Prostate gland (tissue), 2 donors: ENCODE results near the gene KRTAP10-3. TPM values are rescaled to one million over a fixed set of nuclear protein-coding genes. Genes with fewer than 3 reads are reported as not detected.

Experiments
- DNase-seq: peaks from one replicate; pipeline ENCODE4 v3.0.0-alpha.2; 2019; ENCODE audit warnings: low spot score
- H3K27ac ChIP-seq, 2 donors: fragments of 200-600 bp; sonication (generic); 2 replicates each; pipeline ENCODE4 v1.5.1; 2017 to 2019
- H3K27me3 ChIP-seq: fragments of 200-600 bp; sonication (generic); replicated peaks from 2 replicates; pipeline ENCODE4 v1.5.1; 2019; ENCODE audit not compliant: insufficient read depth
- H3K36me3 ChIP-seq, 2 donors: fragments of 200-600 bp; sonication (generic); 1 replicate in 1 of 2; 2 replicates in 1 of 2; pipeline versions ENCODE4 v1.5.1 to v1.8.1; 2017 to 2019
- H3K4me1 ChIP-seq: fragments of 200-600 bp; sonication (generic); replicated peaks from 2 replicates; pipeline ENCODE4 v1.5.1; 2019
- H3K4me3 ChIP-seq, 2 donors: fragments of 200-600 bp; sonication (generic); 2 replicates each; pipeline ENCODE4 v1.5.1; 2017 to 2019
- H3K9me3 ChIP-seq: fragments of 200-600 bp; sonication (generic); 2 replicates; pipeline ENCODE4 v1.5.1; 2017
- POLR2A ChIP-seq: fragments of 450-650 bp; IDR thresholded peaks from one replicate; pipeline ENCODE4 v1.6.1; 2016; ENCODE audit warnings: antibody characterized with exemption, mild to moderate bottlenecking
- POLR2AphosphoS5 ChIP-seq: sonication (generic); formaldehyde crosslinking; IDR thresholded peaks from one replicate; pipeline ENCODE4 v1.6.1; 2017; ENCODE audit warnings: antibody characterized with exemption
- WGBS: methylation state at CpG from one replicate; pipeline ENCODE4 v1.1.5; 2018; 5-methylcytosine and 5-hydroxymethylcytosine counted together
- intact Hi-C: fragments of 100-400 bp; cut with DNase I; formaldehyde crosslinking; loops from one replicate; pipeline ENCODE4 v1.14.2; 2022
- total RNA-seq, 2 donors: library from RNA; depleted of rRNA; stranded (reverse); fragments of >200 nt; gene quantifications; one replicate each; pipeline ENCODE4 v1.1.0, GENCODE V29; 2016
- TF ChIP-seq, protein P1 (sequence below), 4 experiments: fragments of 200-600 bp in 2 of 4; fragments of 450-650 bp in 2 of 4; sonication (generic) in 2 of 4; IDR thresholded peaks; 1 replicate in 3 of 4; 2 replicates in 1 of 4; pipeline ENCODE4 v1.5.1; 2016 to 2019; ENCODE audit warnings: antibody characterized with exemption in 4 of 4, mild to moderate bottlenecking in 2 of 4, moderate library complexity in 2 of 4

The KRTAP10-3 gene
- total RNA-seq, 2 donors from 2014 or later = not detected

DNA sequence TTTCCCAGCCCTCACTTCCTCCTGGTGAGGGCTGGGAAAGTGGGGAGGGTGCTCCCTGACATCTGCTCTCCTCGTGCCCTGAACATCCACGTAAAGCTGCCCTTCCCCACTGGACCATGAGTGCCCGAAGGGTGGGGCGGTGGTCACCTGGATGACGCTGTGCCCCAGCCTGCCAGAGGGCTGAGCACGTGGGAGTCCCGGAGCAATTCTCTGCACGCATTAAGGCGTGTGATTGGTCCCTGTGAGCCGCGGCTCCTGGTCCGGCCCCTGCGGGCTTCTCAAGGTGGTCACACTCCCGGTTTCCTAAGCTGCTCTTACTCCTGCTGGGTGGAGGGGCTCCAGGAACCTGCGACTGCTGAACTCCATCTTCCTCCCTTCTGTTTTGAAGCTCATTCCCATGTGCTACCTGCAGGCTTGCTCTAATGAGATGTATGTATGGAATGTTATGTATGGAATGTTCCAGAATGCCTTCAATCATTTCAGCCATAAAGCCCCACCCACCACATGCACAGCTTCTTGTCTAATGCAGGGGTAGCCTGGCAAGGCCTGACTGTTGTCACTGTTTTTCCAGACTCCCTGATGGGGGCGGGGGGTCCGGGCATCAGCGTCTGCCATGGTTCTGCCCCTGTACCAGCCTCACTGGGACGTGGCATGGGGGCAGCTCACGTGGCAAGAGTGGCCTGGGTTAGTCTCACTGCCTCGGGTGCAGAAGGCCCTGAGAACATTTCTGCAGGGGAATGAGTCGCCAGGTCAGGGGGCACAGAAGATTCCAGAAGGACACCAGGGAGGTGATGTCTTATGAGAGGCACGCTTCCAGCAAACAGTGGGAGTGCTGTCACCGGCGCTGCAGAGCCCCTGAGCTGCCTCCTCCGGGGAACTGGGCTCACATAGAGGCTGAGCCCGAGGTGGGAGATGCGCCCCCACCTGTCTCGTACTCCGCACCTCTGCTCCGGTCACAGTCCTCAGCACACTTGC is 38.0 kb downstream of the KRTAP10-3 start:
- Histone ChIP-seq H3K9me3 (no peaks in the 10 kb centered on the region), H3K27ac (no peak overlapping the region), H3K27me3 (no peaks in the 10 kb centered on the region), H3K4me3 (no peak overlapping the region), H3K4me1 (no peaks in the 10 kb centered on the region), H3K36me3 (no peaks in the 10 kb centered on the region)
- intact Hi-C loops = no loop called here
- 88% methylated on average over 25 of the region's 31 CpGs for WGBS
- no peak for DNase-seq
- TF ChIP-seq POLR2AphosphoS5 (no peak), POLR2A (no peak)
- TF ChIP-seq, protein P1, sequence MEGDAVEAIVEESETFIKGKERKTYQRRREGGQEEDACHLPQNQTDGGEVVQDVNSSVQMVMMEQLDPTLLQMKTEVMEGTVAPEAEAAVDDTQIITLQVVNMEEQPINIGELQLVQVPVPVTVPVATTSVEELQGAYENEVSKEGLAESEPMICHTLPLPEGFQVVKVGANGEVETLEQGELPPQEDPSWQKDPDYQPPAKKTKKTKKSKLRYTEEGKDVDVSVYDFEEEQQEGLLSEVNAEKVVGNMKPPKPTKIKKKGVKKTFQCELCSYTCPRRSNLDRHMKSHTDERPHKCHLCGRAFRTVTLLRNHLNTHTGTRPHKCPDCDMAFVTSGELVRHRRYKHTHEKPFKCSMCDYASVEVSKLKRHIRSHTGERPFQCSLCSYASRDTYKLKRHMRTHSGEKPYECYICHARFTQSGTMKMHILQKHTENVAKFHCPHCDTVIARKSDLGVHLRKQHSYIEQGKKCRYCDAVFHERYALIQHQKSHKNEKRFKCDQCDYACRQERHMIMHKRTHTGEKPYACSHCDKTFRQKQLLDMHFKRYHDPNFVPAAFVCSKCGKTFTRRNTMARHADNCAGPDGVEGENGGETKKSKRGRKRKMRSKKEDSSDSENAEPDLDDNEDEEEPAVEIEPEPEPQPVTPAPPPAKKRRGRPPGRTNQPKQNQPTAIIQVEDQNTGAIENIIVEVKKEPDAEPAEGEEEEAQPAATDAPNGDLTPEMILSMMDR (IDR thresholded peaks at IDR 0.05) = no peak

DNA sequence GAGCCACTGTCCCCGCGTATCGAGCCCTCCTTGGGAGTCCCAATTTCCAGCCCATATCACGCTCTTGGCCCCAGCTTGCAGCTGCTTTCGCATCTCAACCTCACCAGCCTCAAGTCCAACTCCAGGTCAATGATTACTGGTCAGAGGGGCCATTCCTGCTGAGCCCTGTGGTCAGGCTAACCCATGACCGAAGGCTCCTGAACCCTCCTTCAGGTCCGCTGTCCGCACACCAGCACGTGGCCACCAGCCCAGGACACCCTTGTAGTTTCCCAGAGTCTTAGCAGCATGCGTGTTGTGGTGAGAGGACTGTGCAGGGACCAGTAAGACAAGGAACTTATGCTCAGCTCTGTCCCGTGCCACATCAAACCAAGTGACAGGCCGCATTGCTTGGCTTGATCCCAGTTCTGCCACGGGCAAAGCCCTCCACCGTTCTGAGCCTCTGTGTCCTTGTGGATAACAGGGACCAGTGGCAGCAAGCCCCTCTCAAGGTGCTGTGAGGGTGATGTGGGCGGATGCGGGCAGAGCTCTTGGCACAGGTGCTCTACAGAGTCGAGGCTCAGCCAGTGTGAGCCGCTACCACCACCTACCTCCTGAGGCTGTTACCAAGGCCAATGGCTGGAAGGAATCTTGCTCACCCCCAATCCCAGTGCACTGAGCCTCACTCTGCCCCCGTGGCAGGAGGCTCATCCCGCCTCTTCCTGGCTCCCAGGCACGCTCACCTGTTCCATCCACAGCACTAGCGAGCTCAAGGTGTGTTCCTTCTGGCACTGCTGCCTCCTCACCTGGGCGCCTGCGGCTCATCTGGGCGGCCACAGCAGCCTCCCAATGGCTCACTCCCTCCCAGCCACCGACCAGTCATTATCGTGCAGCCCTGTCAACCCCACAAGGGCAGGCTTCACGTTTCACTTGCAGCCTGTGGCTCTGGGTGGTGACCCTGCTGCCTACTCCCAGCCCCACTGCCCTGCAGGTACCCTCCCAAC is 39.0 kb downstream of the KRTAP10-3 start:
- 84% methylated on average over 25 of the region's 28 CpGs for WGBS
- intact Hi-C loops = no loop called here
- Histone ChIP-seq H3K4me1 (no peaks in the 10 kb centered on the region), H3K9me3 (no peaks in the 10 kb centered on the region), H3K27me3 (no peaks in the 10 kb centered on the region), H3K36me3 (no peaks in the 10 kb centered on the region), H3K27ac (no peak overlapping the region), H3K4me3 (no peak overlapping the region)
- no peak for DNase-seq
- TF ChIP-seq, protein P1 (IDR thresholded peaks at IDR 0.05) = no peak
- TF ChIP-seq POLR2A (no peak), POLR2AphosphoS5 (no peak)

DNA sequence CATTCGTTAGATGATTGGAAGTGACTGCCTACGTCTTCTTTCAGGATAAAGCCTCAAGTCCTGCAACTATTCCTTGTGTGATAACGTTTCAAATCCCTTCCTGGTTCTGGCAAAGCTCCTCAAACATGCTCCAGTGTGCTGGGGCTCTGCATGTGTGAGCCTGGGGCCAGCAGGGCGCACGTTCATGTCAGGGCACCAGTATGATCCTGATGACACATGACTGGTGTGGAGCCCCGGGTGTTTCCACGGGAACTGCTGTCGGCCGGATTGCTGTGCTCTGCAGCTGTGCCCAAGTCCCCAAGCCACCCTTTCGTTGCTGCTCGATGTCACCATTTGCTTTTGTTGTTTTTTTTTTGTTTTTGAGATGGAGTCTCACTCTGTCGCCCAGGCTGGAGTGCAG is 39.9 kb downstream of the KRTAP10-3 start:
- no peak for DNase-seq
- no peak for TF ChIP-seq POLR2AphosphoS5
- TF ChIP-seq, protein P1 (IDR thresholded peaks at IDR 0.05) = no peak
- no peak for TF ChIP-seq POLR2A
- 71% methylated on average over 12 of the region's 12 CpGs for WGBS
- no peaks in the 10 kb centered on the region for H3K27me3 ChIP-seq
- H3K4me3 ChIP-seq = no peak overlapping the region
- intact Hi-C loops = no loop called here
- no peak overlapping the region for H3K27ac ChIP-seq
- H3K9me3 ChIP-seq = no peaks in the 10 kb centered on the region
- no peaks in the 10 kb centered on the region for H3K36me3 ChIP-seq
- H3K4me1 ChIP-seq = no peaks in the 10 kb centered on the region

DNA sequence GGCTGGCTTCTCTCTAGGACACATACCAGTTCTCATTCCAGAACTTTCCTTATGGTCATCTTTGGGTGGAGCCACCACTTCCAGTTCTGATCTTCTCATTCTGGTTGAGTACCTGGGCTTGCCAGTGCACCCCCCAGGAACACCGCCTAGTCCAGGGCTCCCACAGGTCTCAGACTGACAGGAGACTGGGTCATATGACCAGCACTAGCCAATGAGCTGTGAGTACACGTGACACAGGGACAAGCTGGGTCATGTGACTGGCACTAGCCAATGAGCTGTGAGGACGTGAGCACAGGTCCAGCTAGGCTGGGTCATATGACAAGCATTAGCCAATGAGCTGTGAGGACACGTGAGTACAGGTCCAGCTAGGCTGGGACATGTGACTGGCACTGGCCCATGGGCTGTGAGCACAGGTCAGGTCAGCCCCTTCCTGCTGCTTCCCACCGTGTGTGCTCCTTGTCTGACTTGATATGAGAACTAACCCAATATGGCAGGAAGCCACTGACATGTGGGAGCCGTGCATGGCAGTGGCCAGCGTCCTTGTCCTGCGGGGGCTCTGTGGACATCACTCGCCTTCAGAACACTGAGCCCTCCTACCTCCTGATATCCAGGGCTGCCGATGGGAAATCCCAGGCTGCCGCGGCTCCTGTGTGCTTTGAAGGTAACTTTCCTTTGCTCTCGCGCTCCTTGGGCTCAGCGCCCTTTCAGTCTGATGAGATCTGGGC is 41.3 kb downstream of the KRTAP10-3 start:
- DNase-seq = no peak

More for the DNA sequence above, 41.3 kb downstream of the KRTAP10-3 start:
- 90% methylated on average over 15 of the region's 15 CpGs for WGBS
- Histone ChIP-seq H3K27me3 (no peaks in the 10 kb centered on the region), H3K9me3 (no peaks in the 10 kb centered on the region), H3K4me3 (no peak overlapping the region), H3K27ac (no peak overlapping the region), H3K4me1 (no peaks in the 10 kb centered on the region), H3K36me3 (no peaks in the 10 kb centered on the region)
- TF ChIP-seq POLR2A = no peak
- TF ChIP-seq, protein P1 (IDR thresholded peaks at IDR 0.05) = no peak
- no peak for TF ChIP-seq POLR2AphosphoS5
- intact Hi-C loops = no loop called here
